ENCODE data around the gene GPR35.
"Not testable (repeated sequence)": the region's sequence is repeated elsewhere in the genome, so short reads cannot be mapped to it uniquely, and the experiment has no call there.

Gene GPR35

GRCh38 chr2:240662681-240663080 is 37.4 kb downstream of the GPR35 start:
- DNase-seq (ENCODE audit: low read depth): no peak

GRCh38 chr2:240663546-240664190 is 38.4 kb downstream of the GPR35 start:
- DNase-seq (ENCODE audit: low read depth): no peak

GRCh38 chr2:240664622-240665021 is 39.3 kb downstream of the GPR35 start:
- DNase-seq (ENCODE audit: low read depth): no peak

GRCh38 chr2:240670402-240670801 is 45.1 kb downstream of the GPR35 start:
- DNase-seq (ENCODE audit: low read depth): no peak

- no peak for DNase-seq (ENCODE audit: low read depth)
Observed at GRCh38 chr2:240670950-240671349, 45.7 kb downstream of the GPR35 start.

GRCh38 chr2:240672076-240672700 is 46.9 kb downstream of the GPR35 start:
- no peak for DNase-seq (ENCODE audit: low read depth)

- DNase-seq (ENCODE audit: low read depth): no peak
Observed at GRCh38 chr2:240672701-240673190, 47.5 kb downstream of the GPR35 start.

- not testable (repeated sequence) for DNase-seq (ENCODE audit: low read depth)
Observed at GRCh38 chr2:240674461-240675184, 49.3 kb downstream of the GPR35 start.

- not testable (repeated sequence) for DNase-seq (ENCODE audit: low read depth)
Observed at GRCh38 chr2:240675345-240675744, 50.1 kb downstream of the GPR35 start.

GRCh38 chr2:240678043-240678442 is 52.8 kb downstream of the GPR35 start:
- not testable (repeated sequence) for DNase-seq (ENCODE audit: low read depth)

GRCh38 chr2:240678909-240679308 is 53.6 kb downstream of the GPR35 start:
- DNase-seq (ENCODE audit: low read depth): not testable (repeated sequence)

- DNase-seq (ENCODE audit: low read depth): not testable (repeated sequence)
Observed at GRCh38 chr2:240680185-240680584, 54.9 kb downstream of the GPR35 start.

Data from activated T-helper 1 cell treated with Interleukin-2 at 50 U/mL for 16 hours (primary cell).